Activated T-cell treated with anti-CD3 and anti-CD28 coated beads, Interleukin-2, amount 50 U/mL, for 24 hours (primary cell): ENCODE results near the gene C16orf54.
A peak's percentile ranks its signal among the peaks of the same experiment; 100 is the strongest.
"Not testable (repeated sequence)": the region's sequence is repeated elsewhere in the genome, so short reads cannot be mapped to it uniquely, and the experiment has no call there.

Experiments
- DNase-seq: peaks from one replicate; pipeline ENCODE4 v3.0.0-alpha.2; 2020
- H3K27ac Mint-ChIP-seq: 2 replicates; pipeline ENCODE4 v1.8.0; 2020; ENCODE audit warnings: mild to moderate bottlenecking, mixed read lengths
- H3K27me3 Mint-ChIP-seq: 2 replicates; pipeline ENCODE4 v1.8.0; 2020; ENCODE audit warnings: mixed read lengths
- H3K36me3 Mint-ChIP-seq: 2 replicates; pipeline ENCODE4 v1.8.0; 2020; ENCODE audit warnings: low read depth, mixed read lengths
- H3K4me1 Mint-ChIP-seq: 2 replicates; pipeline ENCODE4 v1.8.0; 2020; ENCODE audit warnings: low read depth, mixed read lengths
- H3K4me3 Mint-ChIP-seq: 2 replicates; pipeline ENCODE4 v1.8.0; 2020; ENCODE audit warnings: mild to moderate bottlenecking, moderate library complexity, mixed read lengths
- H3K9me3 Mint-ChIP-seq: 2 replicates; pipeline ENCODE4 v1.8.0; 2020; ENCODE audit warnings: mixed read lengths

C16orf54 gene

DNA sequence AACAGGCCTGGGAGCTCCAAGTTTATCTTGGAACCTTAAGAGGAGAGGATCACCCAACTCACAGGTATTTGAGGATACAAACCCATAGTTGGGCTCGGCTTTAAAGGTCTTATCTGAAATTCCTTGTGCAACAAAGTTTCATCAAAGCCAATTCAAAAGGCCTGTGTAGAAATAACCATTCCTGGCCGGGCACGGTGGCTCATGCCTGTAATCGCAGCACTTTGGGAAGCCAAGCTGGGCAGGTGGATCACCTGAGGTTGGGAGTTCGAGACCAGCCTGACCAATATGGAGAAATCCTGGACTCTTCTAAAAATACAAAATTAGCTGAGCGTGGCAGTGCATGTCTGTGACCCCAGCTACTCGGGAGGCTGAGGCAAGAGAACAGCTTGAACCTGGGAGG, 28.7 kb downstream of the C16orf54 start:
- Mint-ChIP-seq H3K4me1 (peaks cover 10% of the 10 kb centered on the region), H3K27ac (no peak overlapping the region), H3K9me3 (no peaks in the 10 kb centered on the region), H3K27me3 (no peaks in the 10 kb centered on the region), H3K36me3 (no peaks in the 10 kb centered on the region), H3K4me3 (no peak overlapping the region)
- DNase-seq, result no peak

GRCh38 chr16:29714972-29715371, 30.8 kb downstream of the C16orf54 start:
- no peaks in the 10 kb centered on the region for H3K9me3 Mint-ChIP-seq
- peaks cover 12% of the 10 kb centered on the region for H3K4me1 Mint-ChIP-seq
- H3K4me3 Mint-ChIP-seq, result no peak overlapping the region
- H3K36me3 Mint-ChIP-seq, result no peaks in the 10 kb centered on the region
- no peaks in the 10 kb centered on the region for H3K27me3 Mint-ChIP-seq
- no peak for DNase-seq
- no peak overlapping the region for H3K27ac Mint-ChIP-seq

GRCh38 chr16:29714396-29714795, 31.4 kb downstream of the C16orf54 start:
- Mint-ChIP-seq H3K4me3 (no peak overlapping the region), H3K9me3 (no peaks in the 10 kb centered on the region), H3K4me1 (peaks cover 16% of the 10 kb centered on the region), H3K27me3 (no peaks in the 10 kb centered on the region), H3K36me3 (no peaks in the 10 kb centered on the region), H3K27ac (no peak overlapping the region)
- DNase-seq, result no peak

- Mint-ChIP-seq H3K9me3 (no peaks in the 10 kb centered on the region), H3K4me3 (no peak overlapping the region), H3K4me1 (peaks cover 16% of the 10 kb centered on the region), H3K27ac (no peak overlapping the region), H3K27me3 (no peaks in the 10 kb centered on the region), H3K36me3 (no peaks in the 10 kb centered on the region)
- DNase-seq, result no peak
Measured at GRCh38 chr16:29712809-29713208, 33.0 kb downstream of the C16orf54 start.

GRCh38 chr16:29710227-29711219, 35.3 kb downstream of the C16orf54 start:
- DNase-seq, result no peak
- H3K36me3 Mint-ChIP-seq, result no peaks in the 10 kb centered on the region
- H3K4me3 Mint-ChIP-seq, result no peak overlapping the region
- H3K4me1 Mint-ChIP-seq, result peaks cover 16% of the 10 kb centered on the region
- H3K27ac Mint-ChIP-seq, result peak overlapping the region; percentile 54
- no peaks in the 10 kb centered on the region for H3K9me3 Mint-ChIP-seq
- no peaks in the 10 kb centered on the region for H3K27me3 Mint-ChIP-seq

DNA sequence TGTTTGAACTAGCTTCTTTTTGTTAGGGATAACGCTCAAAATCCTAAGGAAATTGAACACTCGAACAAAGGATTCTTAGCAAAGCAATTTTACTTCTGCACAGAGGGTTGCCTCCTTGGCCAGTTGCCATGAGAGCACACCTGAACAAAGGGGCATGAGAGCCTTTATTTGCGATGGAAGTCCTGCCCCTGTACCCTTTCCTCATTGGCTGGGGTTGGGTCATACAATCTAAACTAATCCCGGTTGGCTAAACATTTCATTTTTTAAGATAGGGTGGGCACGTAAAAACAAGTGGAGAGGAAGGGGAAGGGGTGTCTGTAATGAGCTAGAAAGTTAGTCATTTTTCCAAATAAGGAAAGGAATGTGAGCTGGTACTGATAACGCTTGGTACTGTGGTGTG, 36.1 kb downstream of the C16orf54 start:
- not testable (repeated sequence) for H3K9me3 Mint-ChIP-seq, H3K36me3 Mint-ChIP-seq, H3K27me3 Mint-ChIP-seq, H3K4me3 Mint-ChIP-seq, DNase-seq
- Mint-ChIP-seq H3K4me1 (peaks cover 19% of the 10 kb centered on the region), H3K27ac (peak overlapping the region; percentile 22)

- no peak overlapping the region for H3K27ac Mint-ChIP-seq
- peaks cover 17% of the 10 kb centered on the region for H3K4me1 Mint-ChIP-seq
- H3K4me3 Mint-ChIP-seq, result no peak overlapping the region
- H3K36me3 Mint-ChIP-seq, result no peaks in the 10 kb centered on the region
- no peaks in the 10 kb centered on the region for H3K9me3 Mint-ChIP-seq
- no peak for DNase-seq
- H3K27me3 Mint-ChIP-seq, result no peaks in the 10 kb centered on the region
Measured at GRCh38 chr16:29708917-29709600, 36.7 kb downstream of the C16orf54 start.

DNA sequence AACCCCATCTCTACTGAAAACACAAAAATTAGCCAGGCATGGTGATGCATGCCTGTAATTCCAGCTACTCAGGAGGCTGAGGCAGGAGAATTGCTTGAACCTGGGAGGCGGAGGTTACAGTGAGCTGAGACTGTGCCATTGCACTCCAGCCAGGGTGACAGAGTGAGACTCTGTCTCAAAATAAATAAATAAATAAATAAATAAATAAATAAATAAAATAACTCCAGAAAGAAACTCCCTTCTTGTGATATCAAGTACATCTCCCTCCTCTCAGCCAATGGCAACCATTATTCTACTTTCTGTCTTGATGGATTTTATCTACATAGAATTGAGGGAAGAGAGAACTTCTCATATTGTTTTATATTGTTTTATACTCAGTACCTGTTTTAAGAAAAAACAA, 38.6 kb downstream of the C16orf54 start:
- peaks cover 28% of the 10 kb centered on the region for H3K4me1 Mint-ChIP-seq
- not testable (repeated sequence) for H3K4me3 Mint-ChIP-seq, H3K36me3 Mint-ChIP-seq

DNA sequence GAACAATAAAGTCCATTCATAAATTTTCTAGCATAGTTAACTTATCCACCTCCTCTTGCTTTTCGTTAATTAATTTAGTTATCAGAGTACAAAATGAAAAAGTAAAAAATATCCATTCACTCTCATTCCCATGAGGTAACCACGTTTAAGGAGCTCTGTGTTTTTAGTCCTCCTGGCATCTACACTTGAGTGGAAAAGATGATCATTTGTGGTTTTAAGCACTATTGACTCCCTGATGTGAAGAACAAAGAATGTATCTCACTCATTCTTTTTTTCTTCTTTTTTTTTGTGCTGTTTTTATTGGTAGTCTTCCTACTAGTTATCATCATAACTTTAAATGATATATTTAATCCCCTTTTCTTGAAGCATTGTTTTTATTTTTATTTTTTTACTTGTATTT, 40.8 kb downstream of the C16orf54 start:
- Mint-ChIP-seq H3K4me1 (peaks cover 38% of the 10 kb centered on the region), H3K27me3 (no peaks in the 10 kb centered on the region), H3K36me3 (no peaks in the 10 kb centered on the region), H3K9me3 (no peaks in the 10 kb centered on the region), H3K27ac (no peak overlapping the region), H3K4me3 (no peak overlapping the region)
- DNase-seq, result no peak

More for the DNA sequence above, 38.6 kb downstream of the C16orf54 start:
- H3K27ac Mint-ChIP-seq, H3K27me3 Mint-ChIP-seq, DNase-seq, H3K9me3 Mint-ChIP-seq: not testable (repeated sequence)

- Mint-ChIP-seq H3K27me3 (no peaks in the 10 kb centered on the region), H3K36me3 (no peaks in the 10 kb centered on the region)
- no peak for DNase-seq
Measured at GRCh38 chr16:29702269-29702668, 43.5 kb downstream of the C16orf54 start.

DNA sequence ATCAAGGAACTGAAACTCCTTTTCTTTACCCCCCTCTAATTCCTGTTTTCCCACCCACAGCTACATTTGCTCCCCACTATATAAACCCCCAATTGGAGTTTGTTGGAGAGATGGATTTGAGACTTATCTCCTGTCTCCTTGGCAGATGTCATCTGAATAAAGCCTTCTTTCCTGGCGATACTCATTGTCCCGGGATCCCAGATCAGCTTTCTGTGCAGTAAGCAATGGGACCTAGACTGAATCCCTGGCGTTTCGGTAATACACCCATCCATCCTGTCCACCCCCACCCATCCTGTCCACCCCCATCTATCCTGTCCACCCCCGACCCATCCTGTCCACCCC, 44.6 kb downstream of the C16orf54 start:
- Mint-ChIP-seq H3K36me3 (no peaks in the 10 kb centered on the region), H3K4me1 (peaks cover 33% of the 10 kb centered on the region), H3K27ac (peak overlapping the region; percentile 92), H3K27me3 (no peaks in the 10 kb centered on the region), H3K4me3 (no peak overlapping the region), H3K9me3 (no peaks in the 10 kb centered on the region)
- DNase-seq, result no peak

More at GRCh38 chr16:29702269-29702668, 43.5 kb downstream of the C16orf54 start:
- H3K9me3 Mint-ChIP-seq, result no peaks in the 10 kb centered on the region
- H3K27ac Mint-ChIP-seq, result peak overlapping the region; percentile 92
- H3K4me3 Mint-ChIP-seq, result peak overlapping the region; percentile 55
- H3K4me1 Mint-ChIP-seq, result peaks cover 33% of the 10 kb centered on the region

GRCh38 chr16:29700253-29700987, 45.4 kb downstream of the C16orf54 start:
- Mint-ChIP-seq H3K27me3 (no peaks in the 10 kb centered on the region), H3K9me3 (no peaks in the 10 kb centered on the region), H3K4me3 (peak overlapping the region; percentile 10), H3K27ac (peak overlapping the region; percentile 82), H3K36me3 (no peaks in the 10 kb centered on the region), H3K4me1 (peaks cover 33% of the 10 kb centered on the region)
- DNase-seq, result peak; percentile 83

DNA sequence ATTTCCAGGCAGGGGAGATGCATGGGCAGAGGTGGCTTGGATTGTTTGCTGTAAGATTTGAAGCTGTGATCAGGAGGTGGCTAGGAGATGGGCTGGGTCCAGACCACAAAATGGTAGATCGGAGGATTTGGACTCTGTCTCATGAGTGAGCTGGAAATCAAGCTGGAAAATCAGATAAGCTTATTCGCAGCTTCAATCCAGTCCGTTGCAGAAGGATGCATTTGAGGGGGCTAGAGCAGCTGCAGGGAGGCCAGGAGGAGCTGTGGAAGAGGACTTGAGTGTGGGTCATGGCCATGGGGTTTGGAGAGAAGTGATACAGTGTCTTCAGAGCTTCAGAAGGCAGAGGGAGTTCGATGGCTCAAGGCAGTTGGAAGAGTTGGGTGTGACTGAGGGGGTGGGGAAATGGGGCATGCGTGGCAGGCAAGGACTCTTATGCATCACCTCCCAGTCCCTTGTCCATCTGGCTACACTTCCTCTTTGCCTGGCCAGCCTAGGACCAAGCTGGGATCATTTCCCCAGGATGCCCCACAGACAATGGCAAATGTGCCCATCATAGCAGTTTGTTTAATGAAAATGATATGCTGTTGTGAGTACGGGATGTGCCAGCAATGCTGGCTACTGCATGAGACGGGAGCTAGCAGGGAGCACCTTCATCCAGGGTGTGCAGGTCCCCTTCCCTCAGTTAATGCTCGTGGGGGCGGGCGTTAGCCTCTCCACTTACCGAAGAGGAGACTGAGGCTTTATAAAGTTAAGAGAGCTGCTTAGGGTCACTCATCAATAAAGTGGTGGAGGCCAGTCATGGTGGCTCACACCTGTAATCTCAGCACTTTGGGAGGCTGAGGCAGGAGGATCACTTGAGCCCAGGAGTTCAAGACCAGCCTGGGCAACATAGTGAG, 46.2 kb downstream of the C16orf54 start:
- no peak for DNase-seq
- Mint-ChIP-seq H3K4me1 (peaks cover 30% of the 10 kb centered on the region), H3K4me3 (no peak overlapping the region), H3K36me3 (no peaks in the 10 kb centered on the region), H3K27me3 (no peaks in the 10 kb centered on the region), H3K27ac (no peak overlapping the region), H3K9me3 (no peaks in the 10 kb centered on the region)
